K562 (cell line): ENCODE data around the gene AKAP6. TPM values are rescaled to one million over a fixed set of nuclear protein-coding genes. Genes with fewer than 3 reads are reported as not detected.

Source experiments
- ATAC-seq: fragments of 200-7000 bp; cut with Tn5 transposase; 3 replicates; pipeline ENCODE4 v1.9.1; 2020; ENCODE audit warnings: moderate library complexity
- BruUV-seq: library from RNA; stranded (reverse); fragments of 400-500 nt; replicated peaks from 2 replicates; lab custom pipeline; 2021; lab: Mats Ljungman, UMichigan
- CTCF ChIA-PET: fragments of 300-600 bp; formaldehyde crosslinking; extraction: SDS; loops from one replicate; lab custom pipeline; 2021; ENCODE audit warnings: low intra/inter-chr PET ratio; lab: Yijun Ruan, JAX
- POLR2A ChIA-PET: fragments of 300-600, 350-650 bp; sonication (Branson Sonifier 250); formaldehyde crosslinking; extraction: SDS; loops from one replicate; lab custom pipeline; 2021; ENCODE audit warnings: antibody characterized with exemption, inconsistent platforms; lab: Yijun Ruan, JAX
- DNase-seq, 4 experiments: peaks; one replicate each; pipeline versions ENCODE4 v3.0.0 to v3.0.0-alpha.2; 2011 to 2018; ENCODE audit warnings: low spot score in 3 of 4, mixed read lengths in 3 of 4; ENCODE audit errors: extremely low read depth in 1 of 4
- FAIRE-seq: peaks from 2 replicates; lab custom pipeline; 2011; peaks lifted over from hg19 to GRCh38; lab: Jason Lieb, UNC
- H2AFZ ChIP-seq: 2 replicates; pipeline ENCODE4 v1.6.0; 2011; ENCODE audit warnings: low read depth, low read length, control low read depth, inconsistent platforms
- H3K27ac ChIP-seq: fragments of 200-600 bp; 3 replicates; pipeline ENCODE4 v1.8.0; 2011; ENCODE audit warnings: low read depth, mild to moderate bottlenecking, control low read depth, inconsistent platforms, low read length, moderate library complexity, mixed read lengths; ENCODE audit errors: extremely low read depth
- H3K27me3 ChIP-seq, 2 experiments: fragments of 300-600 bp in 1 of 2; 2 replicates in 1 of 2; 3 replicates in 1 of 2; pipeline versions ENCODE4 v1.6.0 to v1.8.0; 2011; ENCODE audit warnings: inconsistent platforms in 2 of 2, low read length in 2 of 2, mild to moderate bottlenecking in 1 of 2, mixed read lengths in 1 of 2, moderate library complexity in 1 of 2; ENCODE audit not compliant: control insufficient read depth in 2 of 2, insufficient read depth in 2 of 2
- H3K36me3 ChIP-seq: fragments of 300-600 bp; 3 replicates; pipeline ENCODE4 v1.8.0; 2011; ENCODE audit warnings: mild to moderate bottlenecking, low read length, inconsistent platforms; ENCODE audit not compliant: control insufficient read depth, insufficient read depth
- H3K4me1 ChIP-seq, 2 experiments: fragments of 200-600 bp in 1 of 2; replicated peaks in 1 of 2; 2 replicates in 1 of 2; 3 replicates in 1 of 2; pipeline versions ENCODE4 v1.5.1 to v1.8.0; 2011; ENCODE audit warnings: inconsistent platforms in 2 of 2, low read length in 2 of 2, mild to moderate bottlenecking in 1 of 2, mixed read lengths in 1 of 2, moderate library complexity in 1 of 2; ENCODE audit not compliant: control insufficient read depth in 2 of 2, insufficient read depth in 2 of 2
- H3K4me2 ChIP-seq: 2 replicates; pipeline ENCODE4 v1.6.1; 2011; ENCODE audit warnings: low read length, control low read depth, inconsistent platforms, mixed read lengths; ENCODE audit not compliant: insufficient read depth
- H3K4me3 ChIP-seq: fragments of 200-600 bp; sonication (generic), shearing (Covaris generic); 2 replicates; pipeline ENCODE4 v1.5.1; 2016; ENCODE audit warnings: control low read depth, inconsistent platforms
- H3K79me2 ChIP-seq: fragments of 200-600 bp; 3 replicates; pipeline ENCODE4 v1.8.0; 2011; ENCODE audit warnings: low read length, inconsistent platforms; ENCODE audit not compliant: control insufficient read depth, insufficient read depth
- H3K9ac ChIP-seq, 2 experiments: 2 replicates each; pipeline versions ENCODE4 v1.6.0 to v1.6.1; 2011; ENCODE audit warnings: low read depth in 2 of 2, low read length in 2 of 2, control low read depth in 1 of 2, inconsistent platforms in 1 of 2, mild to moderate bottlenecking in 1 of 2, mixed read lengths in 1 of 2; ENCODE audit not compliant: insufficient read depth in 1 of 2
- H3K9me1 ChIP-seq: one replicate; pipeline ENCODE4 v1.6.0; 2011; ENCODE audit warnings: inconsistent platforms, mild to moderate bottlenecking, low read length, moderate library complexity; ENCODE audit not compliant: control insufficient read depth, insufficient read depth
- H3K9me3 ChIP-seq: replicated peaks from 2 replicates; pipeline ENCODE4 v1.5.1; 2011; ENCODE audit warnings: low read depth, low read length, inconsistent platforms; ENCODE audit not compliant: control insufficient read depth, insufficient read depth
- H4K20me1 ChIP-seq: replicated peaks from 2 replicates; pipeline ENCODE4 v1.6.1; 2011; ENCODE audit warnings: low read length, inconsistent platforms, mixed read lengths; ENCODE audit not compliant: control insufficient read depth, insufficient read depth
- CBFA2T2 ChIP-seq: fragments of 450-650 bp; conservative IDR thresholded peaks from 2 replicates; pipeline ENCODE4 v1.6.1; 2017; ENCODE audit warnings: mild to moderate bottlenecking
- ILK ChIP-seq: fragments of 450-650 bp; IDR thresholded peaks from 2 replicates; pipeline ENCODE4 v1.6.1; 2016; ENCODE audit warnings: missing genetic modification characterization, low read depth, mild to moderate bottlenecking, missing compliant biosample characterization, moderate library complexity, borderline replicate concordance
- LCOR ChIP-seq: sonication (generic); formaldehyde crosslinking; IDR thresholded peaks from 2 replicates; pipeline ENCODE4 v1.8.0; 2022; ENCODE audit warnings: mild to moderate bottlenecking, missing genetic modification reagents
- STAT5B ChIP-seq: fragments of 250-450 bp; sonication (Bioruptor Pico); IDR thresholded peaks from 2 replicates; pipeline ENCODE4 v1.8.0; 2021; ENCODE audit warnings: mild to moderate bottlenecking, inconsistent platforms
- ZC3H11A ChIP-seq: IDR thresholded peaks from 2 replicates; pipeline ENCODE4 v1.6.1; 2012; ENCODE audit warnings: low read depth, low read length, improper control_type of control experiment
- ZNF644 ChIP-seq: fragments of 200-800 bp; sonication (Bioruptor generic); IDR thresholded peaks from 2 replicates; pipeline ENCODE4 v1.6.1; 2016; ENCODE audit warnings: low read depth, missing genetic modification characterization, missing compliant biosample characterization
- ZNF695 ChIP-seq: fragments of 450-650 bp; formaldehyde crosslinking; IDR thresholded peaks from 2 replicates; pipeline ENCODE4 v1.4.0; 2020; ENCODE audit warnings: mild to moderate bottlenecking, moderate library complexity
- WGBS: fragments of 100-300 bp; shearing (Covaris generic); methylation state at CpG from one replicate; pipeline ENCODE4 v1.1.6; 2016; ENCODE audit warnings: low coverage, mixed read lengths; ENCODE audit not compliant: insufficient coverage; ENCODE audit errors: missing lambda C conversion rate; 5-methylcytosine and 5-hydroxymethylcytosine counted together
- in situ Hi-C: fragments of 300-500 bp; cut with MboI; formaldehyde crosslinking; loops from 4 replicates; pipeline ENCODE4 v1.15.0; 2018; ENCODE audit warnings: inconsistent platforms, mixed read lengths
- intact Hi-C: fragments of 100-400 bp; cut with micrococcal nuclease; formaldehyde crosslinking; loops from 2 replicates; pipeline ENCODE4 v1.14.2; 2022
- polyA plus RNA-seq, 8 experiments: library from polyadenylated mRNA; depleted of rRNA in 4 of 8; stranded (reverse) in 5 of 8; unstranded in 3 of 8; fragments of >200 nt; fragmentation: Nextera tagmentation in 2 of 8; fragmentation: Illumina TruSeq in 1 of 8; extraction: Ambion mirVana in 2 of 8; extraction: Trizol in 1 of 8; gene quantifications; 2 replicates each; pipeline versions ENCODE4 v1.2.1 to v1.2.3, GENCODE V29; 2011 to 2014; ENCODE audit warnings: inconsistent platforms in 1 of 8, missing spikeins in 1 of 8
- total RNA-seq, 7 experiments: library from RNA; depleted of rRNA in 6 of 7; stranded (reverse); fragments of >200 nt in 6 of 7; fragmentation: Illumina TruSeq in 2 of 7; extraction: Trizol in 2 of 7; gene quantifications; 2 replicates each; pipeline versions ENCODE4 v1.2.1 to v1.2.3, GENCODE V29; 2011 to 2021; ENCODE audit warnings: low replicate concordance in 1 of 7
- TF ChIP-seq, protein P1 (sequence below): sonication (generic); formaldehyde crosslinking; IDR thresholded peaks from 2 replicates; pipeline ENCODE4 v1.8.0; 2023; ENCODE audit warnings: missing genetic modification reagents, mild to moderate bottlenecking, borderline replicate concordance
- TF ChIP-seq, protein P2 (sequence below): fragments of 450-650 bp; IDR thresholded peaks from 2 replicates; pipeline ENCODE4 v1.6.1; 2016; ENCODE audit warnings: mild to moderate bottlenecking

The AKAP6 gene
- total and polyA plus RNA-seq, 9 of the 15 experiments (the other 6 are each of a cell fraction or from before 2014, with no cell fraction given), result 0.03 to 1.7 (median 0.48) TPM

DNA sequence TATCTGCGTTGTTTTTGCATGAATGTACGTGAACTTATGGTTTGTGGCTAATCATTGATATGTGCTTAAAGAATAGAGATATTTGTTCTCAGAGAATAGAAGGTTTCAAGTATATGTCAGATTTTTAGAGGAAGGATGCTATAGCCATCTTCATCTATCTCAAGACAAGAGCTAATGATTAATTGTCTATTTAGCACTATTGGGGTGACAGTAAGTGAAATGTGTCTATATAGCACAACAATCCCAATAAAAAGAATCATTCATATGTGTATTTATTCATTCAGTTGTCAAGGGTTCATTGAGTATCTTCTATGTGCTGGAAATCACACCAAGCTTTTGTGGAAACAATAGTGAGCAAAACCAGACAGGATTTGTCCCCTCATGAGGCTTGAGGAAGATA lies 310.1 kb downstream of the AKAP6 start:
- CTCF ChIA-PET, result no interaction called here
- H2AFZ ChIP-seq, result no peak overlapping the region
- no peak for ATAC-seq
- H3K27me3 ChIP-seq, result no peaks in the 10 kb centered on the region
- no peak for FAIRE-seq
- H3K4me1 ChIP-seq, result no peaks in the 10 kb centered on the region
- no peaks in the 10 kb centered on the region for H3K9me1 ChIP-seq
- POLR2A ChIA-PET, result no interaction called here
- 0% methylated on average over 2 of the region's 2 CpGs for whole genome bisulfite sequencing
- H3K9me3 ChIP-seq, result no peaks in the 10 kb centered on the region
- TF ChIP-seq STAT5B (CRISPR knock-in tag), result no peak
- no peak for TF ChIP-seq ZNF644 (tag)
- no peak for TF ChIP-seq LCOR
- no peak for TF ChIP-seq ZC3H11A
- TF ChIP-seq ILK (tag), result no peak
- no peak for TF ChIP-seq ZNF695
- TF ChIP-seq, protein P1, sequence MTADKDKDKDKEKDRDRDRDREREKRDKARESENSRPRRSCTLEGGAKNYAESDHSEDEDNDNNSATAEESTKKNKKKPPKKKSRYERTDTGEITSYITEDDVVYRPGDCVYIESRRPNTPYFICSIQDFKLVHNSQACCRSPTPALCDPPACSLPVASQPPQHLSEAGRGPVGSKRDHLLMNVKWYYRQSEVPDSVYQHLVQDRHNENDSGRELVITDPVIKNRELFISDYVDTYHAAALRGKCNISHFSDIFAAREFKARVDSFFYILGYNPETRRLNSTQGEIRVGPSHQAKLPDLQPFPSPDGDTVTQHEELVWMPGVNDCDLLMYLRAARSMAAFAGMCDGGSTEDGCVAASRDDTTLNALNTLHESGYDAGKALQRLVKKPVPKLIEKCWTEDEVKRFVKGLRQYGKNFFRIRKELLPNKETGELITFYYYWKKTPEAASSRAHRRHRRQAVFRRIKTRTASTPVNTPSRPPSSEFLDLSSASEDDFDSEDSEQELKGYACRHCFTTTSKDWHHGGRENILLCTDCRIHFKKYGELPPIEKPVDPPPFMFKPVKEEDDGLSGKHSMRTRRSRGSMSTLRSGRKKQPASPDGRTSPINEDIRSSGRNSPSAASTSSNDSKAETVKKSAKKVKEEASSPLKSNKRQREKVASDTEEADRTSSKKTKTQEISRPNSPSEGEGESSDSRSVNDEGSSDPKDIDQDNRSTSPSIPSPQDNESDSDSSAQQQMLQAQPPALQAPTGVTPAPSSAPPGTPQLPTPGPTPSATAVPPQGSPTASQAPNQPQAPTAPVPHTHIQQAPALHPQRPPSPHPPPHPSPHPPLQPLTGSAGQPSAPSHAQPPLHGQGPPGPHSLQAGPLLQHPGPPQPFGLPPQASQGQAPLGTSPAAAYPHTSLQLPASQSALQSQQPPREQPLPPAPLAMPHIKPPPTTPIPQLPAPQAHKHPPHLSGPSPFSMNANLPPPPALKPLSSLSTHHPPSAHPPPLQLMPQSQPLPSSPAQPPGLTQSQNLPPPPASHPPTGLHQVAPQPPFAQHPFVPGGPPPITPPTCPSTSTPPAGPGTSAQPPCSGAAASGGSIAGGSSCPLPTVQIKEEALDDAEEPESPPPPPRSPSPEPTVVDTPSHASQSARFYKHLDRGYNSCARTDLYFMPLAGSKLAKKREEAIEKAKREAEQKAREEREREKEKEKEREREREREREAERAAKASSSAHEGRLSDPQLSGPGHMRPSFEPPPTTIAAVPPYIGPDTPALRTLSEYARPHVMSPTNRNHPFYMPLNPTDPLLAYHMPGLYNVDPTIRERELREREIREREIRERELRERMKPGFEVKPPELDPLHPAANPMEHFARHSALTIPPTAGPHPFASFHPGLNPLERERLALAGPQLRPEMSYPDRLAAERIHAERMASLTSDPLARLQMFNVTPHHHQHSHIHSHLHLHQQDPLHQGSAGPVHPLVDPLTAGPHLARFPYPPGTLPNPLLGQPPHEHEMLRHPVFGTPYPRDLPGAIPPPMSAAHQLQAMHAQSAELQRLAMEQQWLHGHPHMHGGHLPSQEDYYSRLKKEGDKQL, result no peak
- TF ChIP-seq CBFA2T2, result no peak
- TF ChIP-seq, protein P2, sequence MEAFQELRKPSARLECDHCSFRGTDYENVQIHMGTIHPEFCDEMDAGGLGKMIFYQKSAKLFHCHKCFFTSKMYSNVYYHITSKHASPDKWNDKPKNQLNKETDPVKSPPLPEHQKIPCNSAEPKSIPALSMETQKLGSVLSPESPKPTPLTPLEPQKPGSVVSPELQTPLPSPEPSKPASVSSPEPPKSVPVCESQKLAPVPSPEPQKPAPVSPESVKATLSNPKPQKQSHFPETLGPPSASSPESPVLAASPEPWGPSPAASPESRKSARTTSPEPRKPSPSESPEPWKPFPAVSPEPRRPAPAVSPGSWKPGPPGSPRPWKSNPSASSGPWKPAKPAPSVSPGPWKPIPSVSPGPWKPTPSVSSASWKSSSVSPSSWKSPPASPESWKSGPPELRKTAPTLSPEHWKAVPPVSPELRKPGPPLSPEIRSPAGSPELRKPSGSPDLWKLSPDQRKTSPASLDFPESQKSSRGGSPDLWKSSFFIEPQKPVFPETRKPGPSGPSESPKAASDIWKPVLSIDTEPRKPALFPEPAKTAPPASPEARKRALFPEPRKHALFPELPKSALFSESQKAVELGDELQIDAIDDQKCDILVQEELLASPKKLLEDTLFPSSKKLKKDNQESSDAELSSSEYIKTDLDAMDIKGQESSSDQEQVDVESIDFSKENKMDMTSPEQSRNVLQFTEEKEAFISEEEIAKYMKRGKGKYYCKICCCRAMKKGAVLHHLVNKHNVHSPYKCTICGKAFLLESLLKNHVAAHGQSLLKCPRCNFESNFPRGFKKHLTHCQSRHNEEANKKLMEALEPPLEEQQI, result no peak
- H3K4me3 ChIP-seq, result no peak overlapping the region
- intact Hi-C loops (no loop called here), in situ Hi-C loops (no loop called here)
- no peaks in the 10 kb centered on the region for H3K79me2 ChIP-seq
- H3K9ac ChIP-seq, result no peak overlapping the region
- no TSS peak for BruUV-seq
- no peak overlapping the region for H3K27ac ChIP-seq
- H3K36me3 ChIP-seq, result no peaks in the 10 kb centered on the region
- no peak overlapping the region for H3K4me2 ChIP-seq
- no peaks in the 10 kb centered on the region for H4K20me1 ChIP-seq
- no peak for DNase-seq
